Adrenal gland (tissue), 5 donors: ENCODE measurements around the gene KASH5.

Experiments used
- CTCF ChIP-seq, 6 experiments: fragments of 450-650 bp in 4 of 6; fragments of 200-600 bp in 2 of 6; sonication (generic) in 1 of 6; IDR thresholded peaks; 1 replicate in 5 of 6; 2 replicates in 1 of 6; pipeline versions ENCODE4 v1.5.1 to v1.8.0; 2016 to 2021; ENCODE audit warnings: antibody characterized with exemption in 6 of 6, mild to moderate bottlenecking in 2 of 6, moderate library complexity in 1 of 6
- POLR2A ChIP-seq, 2 donors: fragments of 450-650 bp; IDR thresholded peaks; one replicate each; pipeline ENCODE4 v1.6.1; 2017; ENCODE audit warnings: antibody characterized with exemption in 2 of 2, mild to moderate bottlenecking in 2 of 2, moderate library complexity in 1 of 2
- donor health status: DM: no; HTN: no; CAD: no.

GRCh38 chr19:49396738-49397505 lies 8.9 kb downstream of the KASH5 start:
- no peak for TF ChIP-seq CTCF (IDR thresholded peaks at IDR 0.05)
- no peak for TF ChIP-seq POLR2A (IDR thresholded peaks at IDR 0.05)
